Spleen (tissue), 7 donors: ENCODE results near the gene PLAGL1.

Source experiments
- CTCF ChIP-seq, 11 experiments: fragments of 200-600 bp in 7 of 11; fragments of 450-650 bp in 4 of 11; sonication (generic) in 4 of 11; IDR thresholded peaks in 8 of 11; conservative IDR thresholded peaks in 3 of 11; 1 replicate in 7 of 11; 2 replicates in 4 of 11; pipeline versions ENCODE4 v1.4.0 to v1.8.0; 2016 to 2021; ENCODE audit warnings: antibody characterized with exemption in 11 of 11, inconsistent platforms in 4 of 11, mild to moderate bottlenecking in 1 of 11
- POLR2AphosphoS5 ChIP-seq, 3 donors: sonication (generic); formaldehyde crosslinking; IDR thresholded peaks; one replicate each; pipeline ENCODE4 v1.5.1; 2017; ENCODE audit warnings: antibody characterized with exemption in 3 of 3
- donor health status: DM: no; HTN: no; CAD: no; lungs with moderate emphysema.
- donor health status: DM: no; HTN: no; CAD: no.
- donor health status: DM: no; HTN: no; CAD: no.

- peak; percentile 40 to 79 (median 67) for TF ChIP-seq CTCF (IDR thresholded peaks at IDR 0.05 in 8 of 11, conservative IDR thresholded peaks at IDR 0.05 in 3 of 11)
- no peak for TF ChIP-seq POLR2AphosphoS5 (IDR thresholded peaks at IDR 0.05)
Observed at GRCh38 chr6:143940011-143940597, 68.0 kb downstream of the PLAGL1 start.
